GM21528 (cell line): Measurements from ENCODE around the gene PLXDC2.

Source experiments
- ATAC-seq: cut with Tn5 transposase; IDR thresholded peaks from one replicate; pipeline ENCODE4 v1.9.1; 2021; ENCODE audit warnings: mild to moderate bottlenecking, moderate library complexity; ENCODE audit not compliant: unreplicated experiment, low FRiP score

PLXDC2 gene

GRCh38 chr10:20237586-20237985 is 421.4 kb downstream of the PLXDC2 start:
- ATAC-seq: no peak

- no peak for ATAC-seq
Measured at GRCh38 chr10:20240643-20241042, 424.4 kb downstream of the PLXDC2 start.

GRCh38 chr10:20247454-20247853 is 431.2 kb downstream of the PLXDC2 start:
- ATAC-seq: no peak

GRCh38 chr10:20247891-20248708 is 431.9 kb downstream of the PLXDC2 start:
- ATAC-seq: no peak

GRCh38 chr10:20254078-20254477 is 437.8 kb downstream of the PLXDC2 start:
- no peak for ATAC-seq

- ATAC-seq: no peak
Measured at GRCh38 chr10:20254497-20254896, 438.3 kb downstream of the PLXDC2 start.

GRCh38 chr10:20256969-20257368 is 440.7 kb downstream of the PLXDC2 start:
- ATAC-seq: no peak

- no peak for ATAC-seq
Measured at GRCh38 chr10:20257422-20257821, 441.2 kb downstream of the PLXDC2 start.

- ATAC-seq: no peak
Measured at GRCh38 chr10:20265146-20265545, 448.9 kb downstream of the PLXDC2 start.

- ATAC-seq: no peak
Measured at GRCh38 chr10:20267734-20268133, 451.5 kb downstream of the PLXDC2 start.

GRCh38 chr10:20271490-20271889 is 455.3 kb downstream of the PLXDC2 start:
- ATAC-seq: no peak

- no peak for ATAC-seq
Measured at GRCh38 chr10:20272608-20273007, 456.4 kb downstream of the PLXDC2 start.

- ATAC-seq: no peak
Measured at GRCh38 chr10:20274571-20274970, 458.3 kb downstream of the PLXDC2 start.

- no peak for ATAC-seq
Measured at GRCh38 chr10:20276127-20276979, 460.1 kb downstream of the PLXDC2 start.

GRCh38 chr10:20277820-20278219 is 461.6 kb downstream of the PLXDC2 start:
- no peak for ATAC-seq

GRCh38 chr10:20281579-20281978 is 465.3 kb downstream of the PLXDC2 start:
- ATAC-seq: no peak

- ATAC-seq: no peak
Measured at GRCh38 chr10:20287586-20287985, 471.4 kb downstream of the PLXDC2 start.

- ATAC-seq: no peak
Measured at GRCh38 chr10:20288060-20288459, 471.8 kb downstream of the PLXDC2 start.

GRCh38 chr10:20289070-20289828 is 473.0 kb downstream of the PLXDC2 start:
- no peak for ATAC-seq

GRCh38 chr10:20298417-20298816 is 482.2 kb downstream of the PLXDC2 start:
- ATAC-seq: no peak
